ENCODE data around the gene LPAR6. TPM values are rescaled to one million over a fixed set of nuclear protein-coding genes. Genes with fewer than 3 reads are reported as not detected.
"Not testable (repeated sequence)": the region's sequence is repeated elsewhere in the genome, so short reads cannot be mapped to it uniquely, and the experiment has no call there.

LPAR6 gene
- total and polyA plus RNA-seq, 2 donors (not counting 1 experiment from before 2014, with no cell fraction given) = 0.55 to 1.0 TPM

- Histone ChIP-seq H3K36me3 (replicated peaks in 1 of 2; ENCODE audit: control extremely low read depth in 1 of 2, control insufficient read depth in 1 of 2, extremely low read depth in 1 of 2, insufficient read depth in 2 of 2, low read length in 1 of 2) (peaks cover 0 to 10% of the 10 kb centered on the region in 2 experiments), H3K4me1 (ENCODE audit: control insufficient read depth in 2 of 2, insufficient read depth in 2 of 2, low read length in 2 of 2) (peaks cover 4 to 10% of the 10 kb centered on the region in 2 donors), H3K4me3 (ENCODE audit: control extremely low read depth in 1 of 5, extremely low read depth in 1 of 5, insufficient read depth in 1 of 5, low read depth in 2 of 5, low read length in 4 of 5) (no peak overlapping the region), H2AFZ (ENCODE audit: insufficient read depth, low read depth, low read length, poor library complexity, severe bottlenecking) (no peak overlapping the region), H3K4me2 (replicated peaks; ENCODE audit: low read depth, low read length, poor library complexity, severe bottlenecking) (no peak overlapping the region), H3K27me3 (replicated peaks in 1 of 4; ENCODE audit: control extremely low read depth in 1 of 4, control insufficient read depth in 3 of 4, insufficient read depth in 4 of 4, low read length in 3 of 4) (no peaks in the 10 kb centered on the region), H3K9ac (ENCODE audit: low read length) (no peak overlapping the region), H4K20me1 (ENCODE audit: control insufficient read depth, insufficient read depth, low read length, poor library complexity, severe bottlenecking) (peaks cover 5% of the 10 kb centered on the region), H3K79me2 (ENCODE audit: control insufficient read depth, insufficient read depth, low read length) (peaks cover 11% of the 10 kb centered on the region), H3K27ac (ENCODE audit: low read length in 2 of 2) (no peak overlapping the region), H3K9me3 (ENCODE audit: control extremely low read depth in 1 of 3, control insufficient read depth in 2 of 3, insufficient read depth in 1 of 3, low read length in 2 of 3) (no peaks in the 10 kb centered on the region)
- ChIA-PET CTCF (interaction anchor here (1.4 kb wide), 1 partner anchor 299 kb away, joined by 3 read pairs; no protein-coding TSS in a partner anchor), POLR2A (no interaction called here)
- H3K4me1 Mint-ChIP-seq = peaks cover 12% of the 10 kb centered on the region
- no peak for DNase-seq
- no peaks in the 10 kb centered on the region for H3K27me3 Mint-ChIP-seq
- TF ChIP-seq CTCF (IDR thresholded peaks at IDR 0.05) = no peak
- no peak for TF ChIP-seq EZH2 (IDR thresholded peaks at IDR 0.05; ENCODE audit: borderline replicate concordance, insufficient read depth, low read depth, low read length, poor library complexity, severe bottlenecking)
- H3K4me3 Mint-ChIP-seq = no peak overlapping the region
- ATAC-seq (ENCODE audit: low read depth) = no peak
- H3K9me3 Mint-ChIP-seq (ENCODE audit: insufficient read depth) = no peaks in the 10 kb centered on the region
- no peak overlapping the region for H3K27ac Mint-ChIP-seq
- intact Hi-C loops (cut with micrococcal nuclease) = no loop called here
Observed at GRCh38 chr13:48426052-48426451, 13.1 kb upstream of the LPAR6 start.

- no peak overlapping the region for H2AFZ ChIP-seq (ENCODE audit: insufficient read depth, low read depth, low read length, poor library complexity, severe bottlenecking)
- POLR2A ChIA-PET = no interaction called here
- CTCF ChIA-PET = no interaction called here
- Mint-ChIP-seq H3K4me3 (no peak overlapping the region), H3K27me3 (no peaks in the 10 kb centered on the region), H3K27ac (no peak overlapping the region), H3K9me3 (ENCODE audit: insufficient read depth) (peaks cover 3% of the 10 kb centered on the region), H3K4me1 (peaks cover 3% of the 10 kb centered on the region)
- H3K27ac ChIP-seq (ENCODE audit: low read length in 2 of 2) = no peak overlapping the region
- H3K36me3 ChIP-seq (replicated peaks in 1 of 2; ENCODE audit: control extremely low read depth in 1 of 2, control insufficient read depth in 1 of 2, extremely low read depth in 1 of 2, insufficient read depth in 2 of 2, low read length in 1 of 2) = peaks cover 0 to 10% of the 10 kb centered on the region in 2 experiments
- peaks cover 4% of the 10 kb centered on the region for H3K79me2 ChIP-seq (ENCODE audit: control insufficient read depth, insufficient read depth, low read length)
- no peak overlapping the region for H3K4me2 ChIP-seq (replicated peaks; ENCODE audit: low read depth, low read length, poor library complexity, severe bottlenecking)
- TF ChIP-seq EZH2 (IDR thresholded peaks at IDR 0.05; ENCODE audit: borderline replicate concordance, insufficient read depth, low read depth, low read length, poor library complexity, severe bottlenecking) (no peak), CTCF (IDR thresholded peaks at IDR 0.05) (no peak)
- H4K20me1 ChIP-seq (ENCODE audit: control insufficient read depth, insufficient read depth, low read length, poor library complexity, severe bottlenecking) = no peaks in the 10 kb centered on the region
- no CpG with 5 or more reads among the region's 3 CpGs for WGBS (ENCODE audit: insufficient coverage)
- H3K9me3 ChIP-seq (ENCODE audit: control extremely low read depth in 1 of 3, control insufficient read depth in 2 of 3, insufficient read depth in 1 of 3, low read length in 2 of 3) = peaks cover 0 to 3% (median 0%) of the 10 kb centered on the region in 3 donors
- ATAC-seq (ENCODE audit: low read depth) (no peak), DNase-seq (no peak)
- no peaks in the 10 kb centered on the region for H3K27me3 ChIP-seq (replicated peaks in 1 of 4; ENCODE audit: control extremely low read depth in 1 of 4, control insufficient read depth in 3 of 4, insufficient read depth in 4 of 4, low read length in 3 of 4)
- intact Hi-C loops (cut with micrococcal nuclease) = no loop called here
- H3K4me1 ChIP-seq (ENCODE audit: control insufficient read depth in 2 of 2, insufficient read depth in 2 of 2, low read length in 2 of 2) = peaks cover 2% of the 10 kb centered on the region in 2 donors
- no peak overlapping the region for H3K9ac ChIP-seq (ENCODE audit: low read length)
- H3K4me3 ChIP-seq (ENCODE audit: control extremely low read depth in 1 of 5, extremely low read depth in 1 of 5, insufficient read depth in 1 of 5, low read depth in 2 of 5, low read length in 4 of 5) = no peak overlapping the region
Observed at GRCh38 chr13:48424212-48424611, 11.3 kb upstream of the LPAR6 start.

DNA sequence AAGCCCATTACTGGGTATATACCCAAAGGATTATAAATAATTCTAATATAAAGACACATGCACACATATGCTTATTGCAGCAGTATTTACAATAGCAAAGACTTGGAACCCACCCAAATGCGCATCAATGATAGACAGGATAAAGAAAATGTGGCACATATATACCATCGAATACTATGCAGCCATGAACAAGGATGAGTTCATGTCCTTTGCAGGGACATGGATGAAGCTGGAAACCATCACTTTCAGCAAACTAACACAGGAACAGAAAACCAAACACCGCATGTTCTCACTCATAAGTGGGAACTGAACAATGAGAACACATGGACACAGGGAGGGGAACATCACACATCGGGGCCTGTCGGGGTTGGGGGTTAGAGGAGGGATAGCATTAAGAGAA lies 9.1 kb upstream of the LPAR6 start:
- H3K4me1 ChIP-seq (ENCODE audit: control insufficient read depth in 2 of 2, insufficient read depth in 2 of 2, low read length in 2 of 2); H3K27me3 ChIP-seq (replicated peaks in 1 of 4; ENCODE audit: control extremely low read depth in 1 of 4, control insufficient read depth in 3 of 4, insufficient read depth in 4 of 4, low read length in 3 of 4); H3K27ac ChIP-seq (ENCODE audit: low read length in 2 of 2); POLR2A ChIA-PET; H3K4me1 Mint-ChIP-seq; H3K4me2 ChIP-seq (replicated peaks; ENCODE audit: low read depth, low read length, poor library complexity, severe bottlenecking); H3K9me3 Mint-ChIP-seq (ENCODE audit: insufficient read depth); H3K79me2 ChIP-seq (ENCODE audit: control insufficient read depth, insufficient read depth, low read length); DNase-seq; H3K9ac ChIP-seq (ENCODE audit: low read length); H4K20me1 ChIP-seq (ENCODE audit: control insufficient read depth, insufficient read depth, low read length, poor library complexity, severe bottlenecking); ATAC-seq (ENCODE audit: low read depth); H3K27me3 Mint-ChIP-seq; intact Hi-C loops (cut with micrococcal nuclease); H3K4me3 ChIP-seq (ENCODE audit: control extremely low read depth in 1 of 5, extremely low read depth in 1 of 5, insufficient read depth in 1 of 5, low read depth in 2 of 5, low read length in 4 of 5); H3K27ac Mint-ChIP-seq; H3K4me3 Mint-ChIP-seq; H3K9me3 ChIP-seq (ENCODE audit: control extremely low read depth in 1 of 3, control insufficient read depth in 2 of 3, insufficient read depth in 1 of 3, low read length in 2 of 3); H2AFZ ChIP-seq (ENCODE audit: insufficient read depth, low read depth, low read length, poor library complexity, severe bottlenecking); CTCF ChIA-PET: not testable (repeated sequence)
- H3K36me3 ChIP-seq (replicated peaks in 1 of 2; ENCODE audit: control extremely low read depth in 1 of 2, control insufficient read depth in 1 of 2, extremely low read depth in 1 of 2, insufficient read depth in 2 of 2, low read length in 1 of 2) = peaks cover 0 to 13% of the 10 kb centered on the region in 2 experiments
- WGBS (ENCODE audit: insufficient coverage) = no CpG with 5 or more reads among the region's 5 CpGs

All from B cell (primary cell).